ENCODE data around the gene SZRD1.

The SZRD1 gene

GRCh38 chr1:16397120-16397519 is 30.1 kb downstream of the SZRD1 start:
- DNase-seq = no peak

GRCh38 chr1:16398371-16398953 is 31.4 kb downstream of the SZRD1 start:
- DNase-seq = no peak

GRCh38 chr1:16402742-16403141 is 35.7 kb downstream of the SZRD1 start:
- no peak for DNase-seq

GRCh38 chr1:16405441-16405840 is 38.4 kb downstream of the SZRD1 start:
- no peak for DNase-seq

GRCh38 chr1:16406868-16407267 is 39.8 kb downstream of the SZRD1 start:
- DNase-seq = no peak

GRCh38 chr1:16409536-16410152 is 42.6 kb downstream of the SZRD1 start:
- DNase-seq = no peak

GRCh38 chr1:16410803-16411202 is 43.8 kb downstream of the SZRD1 start:
- no peak for DNase-seq

GRCh38 chr1:16413191-16413590 is 46.1 kb downstream of the SZRD1 start:
- DNase-seq = no peak

GRCh38 chr1:16418823-16419425 is 51.9 kb downstream of the SZRD1 start:
- no peak for DNase-seq

- no peak for DNase-seq
These were observed 53.5 kb downstream of the SZRD1 start for GRCh38 chr1:16420424-16421118.

- no peak for DNase-seq
These were observed 54.2 kb downstream of the SZRD1 start for GRCh38 chr1:16421201-16421600.

- no peak for DNase-seq
These were observed 55.0 kb downstream of the SZRD1 start for GRCh38 chr1:16422041-16422440.

- no peak for DNase-seq
These were observed 58.3 kb downstream of the SZRD1 start for GRCh38 chr1:16425125-16426025.

- DNase-seq = peak; percentile 25
These were observed 63.6 kb downstream of the SZRD1 start for GRCh38 chr1:16430606-16431005.

- no peak for DNase-seq
These were observed 66.0 kb downstream of the SZRD1 start for GRCh38 chr1:16433030-16433429.

GRCh38 chr1:16434007-16434406 is 67.0 kb downstream of the SZRD1 start:
- DNase-seq = no peak

- no peak for DNase-seq
These were observed 67.5 kb downstream of the SZRD1 start for GRCh38 chr1:16434501-16434900.

- DNase-seq = no peak
These were observed 70.0 kb downstream of the SZRD1 start, which contains the start of gene SPATA21 for GRCh38 chr1:16436946-16437474. Gene SPATA21, minus strand, starts transcription at chr1:16437424. Its CDS starts 6,053 bp downstream, at chr1:16431371.

GRCh38 chr1:16438516-16438915 is 71.5 kb downstream of the SZRD1 start:
- no peak for DNase-seq

- no peak for DNase-seq
These were observed 71.9 kb downstream of the SZRD1 start for GRCh38 chr1:16438924-16439323.

- DNase-seq = peak; percentile 58
These were observed 73.1 kb downstream of the SZRD1 start for GRCh38 chr1:16440131-16440469.

- peak; percentile 97 for DNase-seq
These were observed 73.6 kb downstream of the SZRD1 start, which contains the start of gene NECAP2 for GRCh38 chr1:16440470-16441281. Gene NECAP2, plus strand, starts transcription at chr1:16440724. Its CDS starts 38 bp downstream, at chr1:16440762.
